PC-9 (cell line): ENCODE data around the gene LBH.

Experiments
- EZH2 ChIP-seq: fragments of 200-600 bp; sonication (generic); IDR thresholded peaks from 2 replicates; pipeline ENCODE4 v1.8.0; 2017; ENCODE audit warnings: antibody characterized with exemption, low read depth
- TF ChIP-seq, protein P1 (sequence below): fragments of 200-600 bp; sonication (generic); conservative IDR thresholded peaks from 2 replicates; pipeline ENCODE4 v1.6.1; 2017; ENCODE audit warnings: mixed run types, antibody characterized with exemption, mild to moderate bottlenecking, moderate library complexity

- TF ChIP-seq, protein P1, sequence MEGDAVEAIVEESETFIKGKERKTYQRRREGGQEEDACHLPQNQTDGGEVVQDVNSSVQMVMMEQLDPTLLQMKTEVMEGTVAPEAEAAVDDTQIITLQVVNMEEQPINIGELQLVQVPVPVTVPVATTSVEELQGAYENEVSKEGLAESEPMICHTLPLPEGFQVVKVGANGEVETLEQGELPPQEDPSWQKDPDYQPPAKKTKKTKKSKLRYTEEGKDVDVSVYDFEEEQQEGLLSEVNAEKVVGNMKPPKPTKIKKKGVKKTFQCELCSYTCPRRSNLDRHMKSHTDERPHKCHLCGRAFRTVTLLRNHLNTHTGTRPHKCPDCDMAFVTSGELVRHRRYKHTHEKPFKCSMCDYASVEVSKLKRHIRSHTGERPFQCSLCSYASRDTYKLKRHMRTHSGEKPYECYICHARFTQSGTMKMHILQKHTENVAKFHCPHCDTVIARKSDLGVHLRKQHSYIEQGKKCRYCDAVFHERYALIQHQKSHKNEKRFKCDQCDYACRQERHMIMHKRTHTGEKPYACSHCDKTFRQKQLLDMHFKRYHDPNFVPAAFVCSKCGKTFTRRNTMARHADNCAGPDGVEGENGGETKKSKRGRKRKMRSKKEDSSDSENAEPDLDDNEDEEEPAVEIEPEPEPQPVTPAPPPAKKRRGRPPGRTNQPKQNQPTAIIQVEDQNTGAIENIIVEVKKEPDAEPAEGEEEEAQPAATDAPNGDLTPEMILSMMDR: no peak
- TF ChIP-seq EZH2: no peak
Observed at GRCh38 chr2:30259827-30260679, 28.7 kb downstream of the LBH start.
